SU-DHL-6 (cell line): ENCODE data around the gene FBXW8.

Experiments used
- H2AFZ ChIP-seq: fragments of 200-600 bp; sonication (generic); 2 replicates; pipeline ENCODE4 v1.6.1; 2014; ENCODE audit warnings: low read depth, mild to moderate bottlenecking, moderate library complexity, mixed read lengths, antibody characterized with exemption, low read length; ENCODE audit not compliant: severe bottlenecking
- H3F3A ChIP-seq: fragments of 200-600 bp; shearing (Covaris generic); 2 replicates; pipeline ENCODE4 v1.6.0; 2016; ENCODE audit warnings: antibody characterized with exemption, mild to moderate bottlenecking; ENCODE audit not compliant: insufficient read depth
- H3K27ac ChIP-seq: fragments of 200-600 bp; sonication (generic); 2 replicates; pipeline ENCODE4 v1.5.1; 2016; ENCODE audit warnings: low read depth, mild to moderate bottlenecking, low read length, moderate library complexity, mixed read lengths
- H3K27me3 ChIP-seq: fragments of 200-600 bp; sonication (generic), shearing (Covaris generic); 2 replicates; pipeline ENCODE4 v1.6.0; 2014; ENCODE audit warnings: mild to moderate bottlenecking, low read length
- H3K36me3 ChIP-seq: fragments of 200-600 bp; sonication (generic); 2 replicates; pipeline ENCODE4 v1.6.1; 2014; ENCODE audit warnings: mild to moderate bottlenecking, low read length, mixed read lengths
- H3K4me2 ChIP-seq: fragments of 300-600, 200-600 bp; shearing (Covaris generic), sonication (generic); 2 replicates; pipeline ENCODE4 v1.6.0; 2014; ENCODE audit warnings: low read length, low read depth, mild to moderate bottlenecking; ENCODE audit not compliant: poor library complexity, severe bottlenecking
- H3K4me3 ChIP-seq: fragments of 200-600 bp; sonication (generic); 2 replicates; pipeline ENCODE4 v1.5.1; 2014; ENCODE audit warnings: antibody characterized with exemption, low read length, mild to moderate bottlenecking, mixed read lengths; ENCODE audit not compliant: insufficient read depth, poor library complexity, severe bottlenecking
- H3K79me2 ChIP-seq: fragments of 200-600 bp; sonication (generic); 2 replicates; pipeline ENCODE4 v1.6.1; 2014; ENCODE audit warnings: mild to moderate bottlenecking, low read length, moderate library complexity; ENCODE audit not compliant: insufficient read depth
- H3K9ac ChIP-seq: fragments of 200-600 bp; sonication (generic); 2 replicates; pipeline ENCODE4 v1.7.0; 2014; ENCODE audit warnings: mild to moderate bottlenecking, low read length
- H3K9me2 ChIP-seq: fragments of 200-600 bp; sonication (generic); replicated peaks from 2 replicates; pipeline ENCODE4 v1.6.1; 2014; ENCODE audit warnings: low read length; ENCODE audit not compliant: insufficient read depth
- H3K9me3 ChIP-seq: fragments of 200-600 bp; sonication (generic); 2 replicates; pipeline ENCODE4 v1.6.1; 2014; ENCODE audit warnings: low read length, mixed read lengths; ENCODE audit not compliant: insufficient read depth
- H4K20me1 ChIP-seq: fragments of 200-600 bp; sonication (generic); 2 replicates; pipeline ENCODE4 v1.6.1; 2014; ENCODE audit warnings: low read depth, mild to moderate bottlenecking, antibody characterized with exemption, low read length, moderate library complexity, mixed read lengths
- EZH2phosphoT487 ChIP-seq: fragments of 200-600 bp; sonication (generic), shearing (Covaris generic); conservative IDR thresholded peaks from 2 replicates; pipeline ENCODE4 v1.6.1; 2018; ENCODE audit warnings: mild to moderate bottlenecking, antibody characterized with exemption, low read length, moderate library complexity, mixed read lengths
- TF ChIP-seq, protein P1 (sequence below): fragments of 200-600 bp; sonication (generic); IDR thresholded peaks from one replicate; pipeline ENCODE4 v1.5.1; 2017; ENCODE audit warnings: antibody characterized with exemption, mild to moderate bottlenecking, low read length, moderate library complexity; ENCODE audit not compliant: insufficient read depth, poor library complexity, severe bottlenecking

FBXW8 gene

DNA sequence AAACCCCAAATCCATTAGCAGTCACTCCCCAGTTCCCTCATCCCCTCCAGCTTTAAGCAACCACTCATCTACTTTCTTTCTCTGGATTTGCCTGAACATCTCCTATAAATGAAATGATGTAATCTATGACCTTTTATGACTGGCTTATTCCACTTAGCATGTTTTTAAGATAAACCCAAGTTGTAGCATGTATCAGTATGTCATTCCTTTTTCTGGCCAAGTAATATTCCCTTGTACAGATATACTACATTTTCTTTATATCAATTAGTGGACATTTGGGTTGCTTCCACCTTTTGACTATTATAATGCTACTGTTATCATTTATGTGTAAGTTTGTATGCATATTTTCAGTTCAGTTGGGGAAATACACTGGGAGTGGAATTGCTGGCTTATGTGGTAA is 105.1 kb downstream of the FBXW8 start:
- TF ChIP-seq, protein P1, sequence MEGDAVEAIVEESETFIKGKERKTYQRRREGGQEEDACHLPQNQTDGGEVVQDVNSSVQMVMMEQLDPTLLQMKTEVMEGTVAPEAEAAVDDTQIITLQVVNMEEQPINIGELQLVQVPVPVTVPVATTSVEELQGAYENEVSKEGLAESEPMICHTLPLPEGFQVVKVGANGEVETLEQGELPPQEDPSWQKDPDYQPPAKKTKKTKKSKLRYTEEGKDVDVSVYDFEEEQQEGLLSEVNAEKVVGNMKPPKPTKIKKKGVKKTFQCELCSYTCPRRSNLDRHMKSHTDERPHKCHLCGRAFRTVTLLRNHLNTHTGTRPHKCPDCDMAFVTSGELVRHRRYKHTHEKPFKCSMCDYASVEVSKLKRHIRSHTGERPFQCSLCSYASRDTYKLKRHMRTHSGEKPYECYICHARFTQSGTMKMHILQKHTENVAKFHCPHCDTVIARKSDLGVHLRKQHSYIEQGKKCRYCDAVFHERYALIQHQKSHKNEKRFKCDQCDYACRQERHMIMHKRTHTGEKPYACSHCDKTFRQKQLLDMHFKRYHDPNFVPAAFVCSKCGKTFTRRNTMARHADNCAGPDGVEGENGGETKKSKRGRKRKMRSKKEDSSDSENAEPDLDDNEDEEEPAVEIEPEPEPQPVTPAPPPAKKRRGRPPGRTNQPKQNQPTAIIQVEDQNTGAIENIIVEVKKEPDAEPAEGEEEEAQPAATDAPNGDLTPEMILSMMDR: no peak
- no peak for TF ChIP-seq EZH2phosphoT487
- Histone ChIP-seq H3K79me2 (0 out of 2 replicates have a peak, but pooled peaks cover 4% of the 10 kb centered on the region), H4K20me1 (no peaks in the 10 kb centered on the region), H3K27ac (no peak overlapping the region), H3K9ac (no peak overlapping the region), H3K27me3 (no peaks in the 10 kb centered on the region), H3K36me3 (peaks cover 12% of the 10 kb centered on the region), H3F3A (no peaks in the 10 kb centered on the region), H3K4me3 (no peak overlapping the region), H3K9me3 (no peaks in the 10 kb centered on the region), H3K4me2 (no peak overlapping the region), H3K9me2 (no peaks in the 10 kb centered on the region), H2AFZ (no peak overlapping the region)

DNA sequence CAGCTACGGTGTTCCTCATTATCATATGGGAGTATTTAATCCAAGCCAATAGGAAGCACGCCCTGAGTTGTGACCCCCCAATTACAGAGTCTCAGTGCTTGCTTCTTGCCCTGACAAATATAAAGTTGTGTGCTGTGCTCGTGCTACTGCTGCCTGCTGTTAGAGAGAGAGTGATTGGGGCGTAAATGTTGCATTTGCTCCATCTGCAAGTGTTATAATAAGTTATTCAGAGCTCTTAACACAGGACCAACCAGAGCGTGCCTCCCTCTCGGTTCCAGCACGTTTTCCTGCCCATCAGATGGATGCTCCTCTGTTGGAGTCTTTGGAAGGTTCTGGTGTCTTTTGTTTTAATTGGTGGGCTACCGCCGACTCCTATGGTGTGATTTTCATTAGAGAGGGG is 107.1 kb downstream of the FBXW8 start:
- no peak overlapping the region for H3K4me3 ChIP-seq
- no peaks in the 10 kb centered on the region for H4K20me1 ChIP-seq
- H3K27me3 ChIP-seq: no peaks in the 10 kb centered on the region
- H3K9me2 ChIP-seq: no peaks in the 10 kb centered on the region
- H3F3A ChIP-seq: no peaks in the 10 kb centered on the region
- H2AFZ ChIP-seq: no peak overlapping the region
- H3K4me2 ChIP-seq: no peak overlapping the region
- no peak for TF ChIP-seq EZH2phosphoT487
- TF ChIP-seq, protein P1: no peak
- H3K9me3 ChIP-seq: no peaks in the 10 kb centered on the region
- no peak overlapping the region for H3K27ac ChIP-seq
- 0 out of 2 replicates have a peak, but pooled peaks cover 4% of the 10 kb centered on the region for H3K79me2 ChIP-seq
- no peak overlapping the region for H3K9ac ChIP-seq
- H3K36me3 ChIP-seq: peaks cover 12% of the 10 kb centered on the region

DNA sequence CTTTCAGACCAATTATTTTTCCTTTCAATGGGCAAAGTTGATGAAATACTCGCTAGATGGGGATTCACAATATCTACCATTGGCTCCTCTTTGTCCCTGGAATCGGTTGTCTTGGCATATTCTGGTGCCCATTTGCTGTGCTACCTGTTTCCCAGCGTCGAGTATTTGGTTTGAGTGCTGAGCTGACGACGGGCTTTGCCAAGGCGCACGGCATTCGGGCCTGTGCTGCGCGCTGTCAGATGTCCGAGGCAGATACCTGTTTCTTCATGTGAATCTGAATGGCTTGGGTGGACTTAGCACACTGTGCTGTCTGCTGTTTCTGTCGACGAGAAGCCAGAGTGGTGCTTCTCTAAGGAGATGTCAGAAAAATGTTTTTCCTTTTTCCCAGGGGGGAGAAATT is 107.5 kb downstream of the FBXW8 start:
- Histone ChIP-seq H3K27me3 (no peaks in the 10 kb centered on the region), H2AFZ (no peak overlapping the region), H3K9me3 (no peaks in the 10 kb centered on the region), H3F3A (no peaks in the 10 kb centered on the region), H3K9me2 (no peaks in the 10 kb centered on the region), H3K36me3 (peaks cover 12% of the 10 kb centered on the region), H3K4me2 (no peak overlapping the region), H3K9ac (no peak overlapping the region), H3K27ac (no peak overlapping the region), H4K20me1 (no peaks in the 10 kb centered on the region), H3K4me3 (no peak overlapping the region), H3K79me2 (0 out of 2 replicates have a peak, but pooled peaks cover 4% of the 10 kb centered on the region)
- no peak for TF ChIP-seq EZH2phosphoT487

DNA sequence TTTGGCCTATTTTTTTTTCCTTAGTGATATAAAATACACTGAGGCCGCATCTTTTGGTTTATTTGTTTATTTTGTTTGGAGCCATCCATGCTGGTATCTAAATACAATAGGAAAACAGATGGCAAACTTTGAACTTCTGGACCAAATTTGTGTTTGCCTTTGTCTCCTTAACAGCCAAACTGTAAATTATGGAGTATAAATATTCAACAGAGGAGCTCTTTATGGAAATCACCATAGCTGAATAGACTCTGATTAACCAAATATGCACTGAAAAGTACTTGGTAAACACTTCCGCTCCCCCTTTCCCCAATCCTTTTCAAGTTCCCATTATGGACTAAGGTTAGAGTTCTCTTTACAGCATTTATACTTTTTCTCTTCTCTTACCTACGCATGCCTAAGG is 107.9 kb downstream of the FBXW8 start:
- Histone ChIP-seq H3K4me2 (no peak overlapping the region), H3K27me3 (no peaks in the 10 kb centered on the region), H3K27ac (no peak overlapping the region), H2AFZ (no peak overlapping the region), H3F3A (no peaks in the 10 kb centered on the region), H3K36me3 (peaks cover 12% of the 10 kb centered on the region), H3K9me2 (no peaks in the 10 kb centered on the region), H3K9ac (no peak overlapping the region), H3K79me2 (0 out of 2 replicates have a peak, but pooled peaks cover 4% of the 10 kb centered on the region), H3K9me3 (no peaks in the 10 kb centered on the region), H4K20me1 (no peaks in the 10 kb centered on the region), H3K4me3 (no peak overlapping the region)
- TF ChIP-seq EZH2phosphoT487: no peak
- TF ChIP-seq, protein P1: no peak
